T follicular helper cell (primary cell): ENCODE measurements around the gene RD3L.
"Not testable (repeated sequence)": the region's sequence is repeated elsewhere in the genome, so short reads cannot be mapped to it uniquely, and the experiment has no call there.

Experiments used
- DNase-seq: peaks from one replicate; pipeline ENCODE4 v3.0.0-alpha.2; 2020; ENCODE audit warnings: low read depth
- total RNA-seq, 2 experiments: gene quantifications; one replicate each; lab custom pipeline; 2026; lab: John Stamatoyannopoulos, UW

Gene RD3L
- total RNA-seq, result 0 reads per million in 2 experiments

- DNase-seq, result no peak
These were observed at the start of gene RD3L for GRCh38 chr14:103941973-103942736. Gene RD3L, minus strand, starts transcription at chr14:103942529. Its CDS starts 834 bp downstream, at chr14:103941695.

- no peak for DNase-seq
These were observed 47.6 kb upstream of the RD3L start for GRCh38 chr14:103989964-103990363.

- no peak for DNase-seq
These were observed 46.7 kb upstream of the RD3L start for GRCh38 chr14:103989034-103989433.

- DNase-seq, result no peak
These were observed 41.9 kb upstream of the RD3L start for GRCh38 chr14:103984196-103984595.

- DNase-seq, result not testable (repeated sequence)
These were observed 38.4 kb upstream of the RD3L start for GRCh38 chr14:103980623-103981238.

GRCh38 chr14:103974575-103974974 lies 32.2 kb upstream of the RD3L start:
- no peak for DNase-seq

GRCh38 chr14:103973354-103973753 lies 31.0 kb upstream of the RD3L start:
- DNase-seq, result no peak

- no peak for DNase-seq
These were observed 27.6 kb upstream of the RD3L start for GRCh38 chr14:103969961-103970360.

- DNase-seq, result no peak
These were observed 24.3 kb upstream of the RD3L start for GRCh38 chr14:103966631-103967030.

GRCh38 chr14:103961928-103962578 lies 19.7 kb upstream of the RD3L start:
- DNase-seq, result no peak

- DNase-seq, result no peak
These were observed 18.2 kb upstream of the RD3L start for GRCh38 chr14:103960457-103961055.

- no peak for DNase-seq
These were observed 6.9 kb upstream of the RD3L start for GRCh38 chr14:103949131-103949790.

- no peak for DNase-seq
These were observed 6.1 kb upstream of the RD3L start for GRCh38 chr14:103948442-103948841.

- DNase-seq, result no peak
These were observed 4.6 kb upstream of the RD3L start for GRCh38 chr14:103946975-103947374.

GRCh38 chr14:103943673-103944072 lies 1.3 kb upstream of the RD3L start:
- DNase-seq, result no peak

- DNase-seq, result no peak
These were observed 867 bp downstream of the RD3L start for GRCh38 chr14:103941462-103941861.

- DNase-seq, result no peak
These were observed 7.2 kb downstream of the RD3L start for GRCh38 chr14:103935102-103935501.

GRCh38 chr14:103932791-103933490 lies 9.4 kb downstream of the RD3L start:
- DNase-seq, result no peak

GRCh38 chr14:103931422-103931821 lies 10.9 kb downstream of the RD3L start:
- DNase-seq, result no peak

GRCh38 chr14:103930051-103930604 lies 12.2 kb downstream of the RD3L start:
- DNase-seq, result no peak
